ENCODE measurements around the gene GALNT16. TPM values are rescaled to one million over a fixed set of nuclear protein-coding genes. Genes with fewer than 3 reads are reported as not detected.

The GALNT16 gene
- total and polyA plus RNA-seq, 7 donors, result 2.4 to 20.5 (median 5.3) TPM; not detected in 1

GRCh38 chr14:69226736-69227135 lies 33.2 kb upstream of the GALNT16 start:
- Histone ChIP-seq H3K27ac (peak overlapping the region; percentile 6 to 61 (median 38)), H3K27me3 (no peaks in the 10 kb centered on the region), H3K9me3 (no peaks in the 10 kb centered on the region), H3K4me1 (peaks cover 0 to 16% (median 10%) of the 10 kb centered on the region in 4 donors), H3K36me3 (peaks cover 4 to 42% (median 8%) of the 10 kb centered on the region in 4 donors), H3K4me3 (no peak overlapping the region)
- 96 to 97% methylated on average over 2 of the region's 2 CpGs for WGBS, 2 donors
- no peak for DNase-seq
- TF ChIP-seq CTCF (IDR thresholded peaks at IDR 0.05) (no peak), POLR2AphosphoS5 (IDR thresholded peaks at IDR 0.05) (no peak), EP300 (IDR thresholded peaks at IDR 0.05) (no peak), POLR2A (IDR thresholded peaks at IDR 0.05) (no peak)
- intact Hi-C loops (cut with DNase I), result no loop called here

GRCh38 chr14:69231486-69231885 lies 28.5 kb upstream of the GALNT16 start:
- Histone ChIP-seq H3K9me3 (no peaks in the 10 kb centered on the region), H3K27me3 (no peaks in the 10 kb centered on the region), H3K27ac (no peak overlapping the region), H3K4me3 (no peak overlapping the region), H3K4me1 (peaks cover 0 to 8% (median 4%) of the 10 kb centered on the region in 4 donors), H3K36me3 (peaks cover 4 to 62% (median 24%) of the 10 kb centered on the region in 4 donors)
- intact Hi-C loops (cut with DNase I), result no loop called here
- TF ChIP-seq CTCF (IDR thresholded peaks at IDR 0.05), result no peak
- TF ChIP-seq EP300 (IDR thresholded peaks at IDR 0.05), result no peak
- TF ChIP-seq POLR2AphosphoS5 (IDR thresholded peaks at IDR 0.05), result no peak
- TF ChIP-seq POLR2A (IDR thresholded peaks at IDR 0.05), result no peak
- WGBS, 2 donors, result 73 to 79% methylated on average over 2 of the region's 2 CpGs
- no peak for DNase-seq

- Histone ChIP-seq H3K4me1 (no peaks in the 10 kb centered on the region), H3K4me3 (no peak overlapping the region), H3K27me3 (no peaks in the 10 kb centered on the region), H3K9me3 (no peaks in the 10 kb centered on the region), H3K27ac (no peak overlapping the region), H3K36me3 (peaks cover 10 to 71% (median 32%) of the 10 kb centered on the region in 4 donors)
- WGBS, 2 donors, result 94% methylated on average over 3 of the region's 3 CpGs
- intact Hi-C loops (cut with DNase I), result no loop called here
- no peak for DNase-seq
- no peak for TF ChIP-seq POLR2A (IDR thresholded peaks at IDR 0.05)
These were observed 27.6 kb upstream of the GALNT16 start for GRCh38 chr14:69232388-69232787.

- intact Hi-C loops (cut with DNase I), result no loop called here
These were observed 25.9 kb upstream of the GALNT16 start for GRCh38 chr14:69234106-69234505.

GRCh38 chr14:69235708-69236107 lies 24.2 kb upstream of the GALNT16 start:
- no peak for TF ChIP-seq CTCF (IDR thresholded peaks at IDR 0.05)
- TF ChIP-seq POLR2AphosphoS5 (IDR thresholded peaks at IDR 0.05), result no peak
- H3K27me3 ChIP-seq, result no peaks in the 10 kb centered on the region
- no peak for DNase-seq
- WGBS, 2 donors, result 96 to 100% methylated on average over 1 of the region's 1 CpG
- H3K4me1 ChIP-seq, result no peaks in the 10 kb centered on the region
- no peak overlapping the region for H3K27ac ChIP-seq
- intact Hi-C loops (cut with DNase I), result no loop called here
- H3K9me3 ChIP-seq, result no peaks in the 10 kb centered on the region
- H3K36me3 ChIP-seq, result peaks cover 16 to 83% (median 38%) of the 10 kb centered on the region in 4 donors
- H3K4me3 ChIP-seq, result no peak overlapping the region

More at GRCh38 chr14:69234106-69234505, 25.9 kb upstream of the GALNT16 start:
- TF ChIP-seq POLR2AphosphoS5 (IDR thresholded peaks at IDR 0.05) (no peak), EP300 (IDR thresholded peaks at IDR 0.05) (no peak), CTCF (IDR thresholded peaks at IDR 0.05) (no peak), POLR2A (IDR thresholded peaks at IDR 0.05) (no peak)
- Histone ChIP-seq H3K4me1 (no peaks in the 10 kb centered on the region), H3K36me3 (peaks cover 16 to 81% (median 41%) of the 10 kb centered on the region in 4 donors), H3K9me3 (no peaks in the 10 kb centered on the region), H3K4me3 (no peak overlapping the region), H3K27me3 (no peaks in the 10 kb centered on the region), H3K27ac (no peak overlapping the region)
- DNase-seq, result no peak
